CD1c-positive myeloid dendritic cell (primary cell): ENCODE data around the gene ASB18.

Experiments
- DNase-seq: peaks from one replicate; pipeline ENCODE4 v3.0.0-alpha.2; 2016; ENCODE audit errors: extremely low spot score

Gene ASB18

GRCh38 chr2:236163471-236164200 is 100.6 kb downstream of the ASB18 start:
- DNase-seq: no peak

GRCh38 chr2:236162882-236163470 is 101.2 kb downstream of the ASB18 start:
- no peak for DNase-seq

GRCh38 chr2:236162031-236162845 is 102.0 kb downstream of the ASB18 start:
- DNase-seq: no peak

- DNase-seq: no peak
Observed at GRCh38 chr2:236161531-236161930, 102.7 kb downstream of the ASB18 start.

- DNase-seq: no peak
Observed at GRCh38 chr2:236161082-236161462, 103.1 kb downstream of the ASB18 start.

- no peak for DNase-seq
Observed at GRCh38 chr2:236160366-236161081, 103.7 kb downstream of the ASB18 start.

GRCh38 chr2:236159778-236160170 is 104.4 kb downstream of the ASB18 start:
- no peak for DNase-seq

GRCh38 chr2:236158969-236159777 is 105.0 kb downstream of the ASB18 start:
- DNase-seq: no peak

GRCh38 chr2:236157815-236158498 is 106.2 kb downstream of the ASB18 start:
- no peak for DNase-seq

GRCh38 chr2:236157366-236157765 is 106.8 kb downstream of the ASB18 start:
- no peak for DNase-seq

- no peak for DNase-seq
Observed at GRCh38 chr2:236156860-236157194, 107.4 kb downstream of the ASB18 start.

- no peak for DNase-seq
Observed at GRCh38 chr2:236156095-236156859, 107.9 kb downstream of the ASB18 start.

GRCh38 chr2:236155406-236155805 is 108.8 kb downstream of the ASB18 start:
- DNase-seq: no peak

GRCh38 chr2:236146436-236146835 is 117.8 kb downstream of the ASB18 start:
- DNase-seq: no peak

- no peak for DNase-seq
Observed at GRCh38 chr2:236143811-236144210, 120.4 kb downstream of the ASB18 start.
